ENCODE results near the gene LYL1. TPM values are rescaled to one million over a fixed set of nuclear protein-coding genes. Genes with fewer than 3 reads are reported as not detected.

LYL1 gene
- total RNA-seq, 3 donors from 2014 or later (not counting 1 experiment from before 2014, with no cell fraction given) = 2.0 to 7.7 (median 6.7) TPM

GRCh38 chr19:13138171-13138915, 35.7 kb upstream of the LYL1 start:
- no peaks in the 10 kb centered on the region for H3K9me3 ChIP-seq (ENCODE audit: control insufficient read depth, insufficient read depth, low read length)
- H3K27ac ChIP-seq (ENCODE audit: low read length) = no peak overlapping the region
- H3K4me3 ChIP-seq (ENCODE audit: low read length) = no peak overlapping the region
- no peaks in the 10 kb centered on the region for H3K9me3 Mint-ChIP-seq
- 93% methylated on average over 38 of the region's 40 CpGs for WGBS (ENCODE audit: insufficient coverage)
- peaks cover 3 to 4% of the 10 kb centered on the region in 2 donors for H3K4me1 Mint-ChIP-seq
- H3K27me3 Mint-ChIP-seq (ENCODE audit: low read depth in 2 of 2) = no peaks in the 10 kb centered on the region
- TF ChIP-seq CTCF (IDR thresholded peaks at IDR 0.05) = no peak
- no peak overlapping the region for H3K4me3 Mint-ChIP-seq
- no peak overlapping the region for H3K27ac Mint-ChIP-seq
- H3K27me3 ChIP-seq (ENCODE audit: control insufficient read depth, insufficient read depth, low read length) = no peaks in the 10 kb centered on the region
- H3K4me1 ChIP-seq (ENCODE audit: control insufficient read depth, insufficient read depth, low read length) = no peaks in the 10 kb centered on the region
- intact Hi-C loops (cut with micrococcal nuclease) = no loop called here
- no peak for DNase-seq
- H3K36me3 Mint-ChIP-seq = no peaks in the 10 kb centered on the region
- peaks cover 36% of the 10 kb centered on the region for H3K36me3 ChIP-seq (ENCODE audit: control insufficient read depth, insufficient read depth, low read length)
- no peak for ATAC-seq

DNA sequence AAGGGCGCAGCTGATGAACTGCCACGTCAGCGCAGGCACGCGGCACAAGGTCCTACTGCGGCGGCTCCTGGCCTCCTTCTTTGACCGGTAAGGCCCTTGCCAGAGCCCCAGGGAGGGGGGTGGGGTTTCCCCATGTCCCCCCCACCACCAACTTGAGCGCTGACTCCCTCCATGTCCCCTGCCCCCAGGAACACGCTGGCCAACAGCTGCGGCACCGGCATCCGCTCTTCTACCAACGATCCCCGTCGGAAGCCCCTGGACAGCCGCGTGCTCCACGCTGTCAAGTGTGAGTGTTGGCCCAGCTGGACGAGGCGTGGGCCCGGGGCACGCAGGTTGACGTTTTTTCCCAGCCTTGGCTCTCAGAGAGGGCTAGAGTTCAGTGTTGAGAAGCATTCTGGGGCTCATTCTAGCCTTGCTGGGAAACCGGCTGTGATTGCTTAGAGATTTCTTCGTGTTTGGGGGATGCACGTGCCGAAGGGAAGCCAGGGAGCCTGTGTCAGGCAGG, 34.7 kb upstream of the LYL1 start:
- peaks cover 36% of the 10 kb centered on the region for H3K36me3 ChIP-seq (ENCODE audit: control insufficient read depth, insufficient read depth, low read length)
- no peak overlapping the region for H3K27ac Mint-ChIP-seq
- peaks cover 13 to 14% of the 10 kb centered on the region in 2 donors for H3K4me1 Mint-ChIP-seq
- DNase-seq (no peak), ATAC-seq (no peak)
- H3K9me3 ChIP-seq (ENCODE audit: control insufficient read depth, insufficient read depth, low read length) = no peaks in the 10 kb centered on the region
- no peak overlapping the region for H3K27ac ChIP-seq (ENCODE audit: low read length)
- H3K36me3 Mint-ChIP-seq = no peaks in the 10 kb centered on the region
- H3K9me3 Mint-ChIP-seq = no peaks in the 10 kb centered on the region
- intact Hi-C loops (cut with micrococcal nuclease) = no loop called here
- no peak for TF ChIP-seq CTCF (IDR thresholded peaks at IDR 0.05)
- no peaks in the 10 kb centered on the region for H3K27me3 ChIP-seq (ENCODE audit: control insufficient read depth, insufficient read depth, low read length)
- peaks cover 10% of the 10 kb centered on the region for H3K4me1 ChIP-seq (ENCODE audit: control insufficient read depth, insufficient read depth, low read length)
- no peak overlapping the region for H3K4me3 Mint-ChIP-seq
- 97% methylated on average over 26 of the region's 28 CpGs for WGBS (ENCODE audit: insufficient coverage)
- no peaks in the 10 kb centered on the region for H3K27me3 Mint-ChIP-seq (ENCODE audit: low read depth in 2 of 2)
- H3K4me3 ChIP-seq (ENCODE audit: low read length) = no peak overlapping the region

- Histone ChIP-seq H3K36me3 (ENCODE audit: control insufficient read depth, insufficient read depth, low read length) (peaks cover 36% of the 10 kb centered on the region), H3K9me3 (ENCODE audit: control insufficient read depth, insufficient read depth, low read length) (no peaks in the 10 kb centered on the region), H3K4me1 (ENCODE audit: control insufficient read depth, insufficient read depth, low read length) (peaks cover 20% of the 10 kb centered on the region), H3K27me3 (ENCODE audit: control insufficient read depth, insufficient read depth, low read length) (no peaks in the 10 kb centered on the region), H3K4me3 (ENCODE audit: low read length) (no peak overlapping the region), H3K27ac (ENCODE audit: low read length) (no peak overlapping the region)
- peaks cover 23 to 24% of the 10 kb centered on the region in 2 donors for H3K4me1 Mint-ChIP-seq
- H3K9me3 Mint-ChIP-seq = no peaks in the 10 kb centered on the region
- 94% methylated on average over 60 of the region's 60 CpGs for WGBS (ENCODE audit: insufficient coverage)
- H3K27ac Mint-ChIP-seq = no peak overlapping the region
- H3K36me3 Mint-ChIP-seq = no peaks in the 10 kb centered on the region
- no peaks in the 10 kb centered on the region for H3K27me3 Mint-ChIP-seq (ENCODE audit: low read depth in 2 of 2)
- DNase-seq (no peak), ATAC-seq (no peak)
- no peak for TF ChIP-seq CTCF (IDR thresholded peaks at IDR 0.05)
- H3K4me3 Mint-ChIP-seq = no peak overlapping the region
- intact Hi-C loops (cut with micrococcal nuclease) = no loop called here
Measured at GRCh38 chr19:13135068-13136062, 32.7 kb upstream of the LYL1 start.
